OCI-LY1 (cell line): Measurements from ENCODE around the gene SNX24.
"Not testable (repeated sequence)": the region's sequence is repeated elsewhere in the genome, so short reads cannot be mapped to it uniquely, and the experiment has no call there.

Experiments
- H2AFZ ChIP-seq: fragments of 200-600 bp; sonication (generic), shearing (Covaris generic); 2 replicates; pipeline ENCODE4 v1.6.0; 2014; ENCODE audit warnings: antibody characterized with exemption, mild to moderate bottlenecking, low read length
- H3F3A ChIP-seq: fragments of 200-600 bp; sonication (generic), shearing (Covaris generic); 2 replicates; pipeline ENCODE4 v1.6.0; 2014; ENCODE audit warnings: mild to moderate bottlenecking, antibody characterized with exemption, low read length, moderate library complexity; ENCODE audit not compliant: insufficient read depth
- H3K27ac ChIP-seq: fragments of 200-600 bp; sonication (generic); 2 replicates; pipeline ENCODE4 v1.5.1; 2014; ENCODE audit warnings: low read length, mixed run types, mild to moderate bottlenecking, low read depth; ENCODE audit not compliant: poor library complexity, severe bottlenecking
- H3K27me3 ChIP-seq: fragments of 200-600 bp; sonication (generic); 2 replicates; pipeline ENCODE4 v1.6.0; 2014; ENCODE audit warnings: antibody characterized with exemption, mild to moderate bottlenecking, low read length, moderate library complexity; ENCODE audit not compliant: insufficient read depth
- H3K36me3 ChIP-seq: fragments of 200-600 bp; sonication (generic); 2 replicates; pipeline ENCODE4 v1.6.1; 2014; ENCODE audit warnings: mild to moderate bottlenecking, antibody characterized with exemption, low read length, moderate library complexity, mixed read lengths; ENCODE audit not compliant: insufficient read depth
- H3K4me1 ChIP-seq: fragments of 200-600 bp; sonication (generic); 2 replicates; pipeline ENCODE4 v1.5.1; 2014; ENCODE audit warnings: mild to moderate bottlenecking, low read length, moderate library complexity; ENCODE audit not compliant: insufficient read depth, severe bottlenecking
- H3K4me2 ChIP-seq: fragments of 200-600 bp; sonication (generic), shearing (Covaris generic); 2 replicates; pipeline ENCODE4 v1.6.1; 2014; ENCODE audit warnings: low read length
- H3K4me3 ChIP-seq: fragments of 200-600 bp; sonication (generic); 2 replicates; pipeline ENCODE4 v1.5.1; 2014; ENCODE audit warnings: low read length, low read depth, mild to moderate bottlenecking, mixed read lengths; ENCODE audit not compliant: poor library complexity, severe bottlenecking
- H3K79me2 ChIP-seq: fragments of 200-600 bp; shearing (Covaris generic); 2 replicates; pipeline ENCODE4 v1.6.1; 2016; ENCODE audit warnings: mixed run types, low read length, mixed read lengths; ENCODE audit not compliant: insufficient read depth
- H3K9ac ChIP-seq: fragments of 200-600 bp; sonication (generic), shearing (Covaris generic); 2 replicates; pipeline ENCODE4 v1.6.1; 2014; ENCODE audit warnings: mild to moderate bottlenecking, low read length, mixed read lengths
- H3K9me2 ChIP-seq: fragments of 200-600 bp; sonication (generic), shearing (Covaris generic); 2 replicates; pipeline ENCODE4 v1.6.1; 2014; ENCODE audit warnings: low read depth, mild to moderate bottlenecking, low read length, mixed read lengths
- H3K9me3 ChIP-seq: fragments of 200-600 bp; shearing (Covaris generic); 2 replicates; pipeline ENCODE4 v1.6.1; 2014; ENCODE audit warnings: low read length, mixed read lengths
- H4K20me1 ChIP-seq: fragments of 200-600 bp; sonication (generic), shearing (Covaris generic); 2 replicates; pipeline ENCODE4 v1.6.0; 2016; ENCODE audit warnings: mild to moderate bottlenecking, low read length; ENCODE audit not compliant: insufficient read depth
- EZH2 ChIP-seq: fragments of 200-600 bp; sonication (generic), shearing (Covaris generic); IDR thresholded peaks from 2 replicates; pipeline ENCODE4 v1.8.0; 2017; ENCODE audit warnings: borderline replicate concordance, mixed run types, mild to moderate bottlenecking, antibody characterized with exemption, low read length, moderate library complexity, mixed read lengths
- TF ChIP-seq, protein P1 (sequence below): fragments of 200-600 bp; sonication (generic), shearing (Covaris generic); IDR thresholded peaks from 2 replicates; pipeline ENCODE4 v1.5.1; 2017; ENCODE audit warnings: mild to moderate bottlenecking, antibody characterized with exemption, low read length, moderate library complexity, mixed read lengths

The SNX24 gene

DNA sequence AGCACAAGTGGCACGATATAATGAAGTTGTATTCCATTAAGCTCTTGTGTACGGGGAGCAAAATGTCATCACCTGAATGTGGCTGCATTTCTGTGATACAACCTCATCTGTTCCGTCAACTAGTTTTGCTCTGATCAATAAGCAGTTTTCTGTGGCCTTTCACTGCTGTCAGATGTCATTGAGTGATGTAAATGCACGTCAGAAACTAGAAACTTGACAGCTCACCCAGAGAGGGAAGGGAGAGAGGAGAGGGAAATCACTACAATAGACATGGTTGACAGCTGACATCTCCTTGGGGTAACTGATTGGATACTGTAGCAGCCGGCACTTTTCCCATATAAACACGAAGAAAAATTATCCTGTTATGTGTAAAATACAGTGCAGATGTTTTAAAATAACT lies 62.7 kb downstream of the SNX24 start:
- H3K9me3 ChIP-seq: no peaks in the 10 kb centered on the region
- H4K20me1 ChIP-seq: no peaks in the 10 kb centered on the region
- no peak for TF ChIP-seq EZH2
- TF ChIP-seq, protein P1, sequence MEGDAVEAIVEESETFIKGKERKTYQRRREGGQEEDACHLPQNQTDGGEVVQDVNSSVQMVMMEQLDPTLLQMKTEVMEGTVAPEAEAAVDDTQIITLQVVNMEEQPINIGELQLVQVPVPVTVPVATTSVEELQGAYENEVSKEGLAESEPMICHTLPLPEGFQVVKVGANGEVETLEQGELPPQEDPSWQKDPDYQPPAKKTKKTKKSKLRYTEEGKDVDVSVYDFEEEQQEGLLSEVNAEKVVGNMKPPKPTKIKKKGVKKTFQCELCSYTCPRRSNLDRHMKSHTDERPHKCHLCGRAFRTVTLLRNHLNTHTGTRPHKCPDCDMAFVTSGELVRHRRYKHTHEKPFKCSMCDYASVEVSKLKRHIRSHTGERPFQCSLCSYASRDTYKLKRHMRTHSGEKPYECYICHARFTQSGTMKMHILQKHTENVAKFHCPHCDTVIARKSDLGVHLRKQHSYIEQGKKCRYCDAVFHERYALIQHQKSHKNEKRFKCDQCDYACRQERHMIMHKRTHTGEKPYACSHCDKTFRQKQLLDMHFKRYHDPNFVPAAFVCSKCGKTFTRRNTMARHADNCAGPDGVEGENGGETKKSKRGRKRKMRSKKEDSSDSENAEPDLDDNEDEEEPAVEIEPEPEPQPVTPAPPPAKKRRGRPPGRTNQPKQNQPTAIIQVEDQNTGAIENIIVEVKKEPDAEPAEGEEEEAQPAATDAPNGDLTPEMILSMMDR: no peak

DNA sequence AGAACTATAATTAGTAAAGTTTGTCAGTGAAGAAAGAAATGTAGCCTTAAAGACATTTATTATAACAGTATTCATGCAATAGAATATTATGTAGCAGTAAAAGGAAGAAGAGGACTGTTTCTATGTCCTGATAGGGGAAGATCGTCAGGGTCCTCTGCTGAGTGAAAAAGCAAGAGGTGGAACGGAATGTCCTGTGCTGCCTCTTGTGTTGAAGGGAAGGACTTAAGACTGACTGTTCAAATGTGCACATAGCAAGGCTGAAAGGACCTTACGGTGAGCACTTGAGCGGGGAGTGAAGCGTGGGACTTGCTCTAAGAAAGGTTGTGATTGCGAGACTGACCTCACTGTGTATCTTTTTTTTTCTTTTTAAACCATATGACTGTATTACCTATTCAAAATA lies 63.2 kb downstream of the SNX24 start:
- Histone ChIP-seq H2AFZ (no peak overlapping the region), H3F3A (no peaks in the 10 kb centered on the region), H3K4me3 (no peak overlapping the region), H4K20me1 (no peaks in the 10 kb centered on the region), H3K27ac (no peak overlapping the region), H3K36me3 (no peaks in the 10 kb centered on the region), H3K9ac (no peak overlapping the region), H3K79me2 (no peaks in the 10 kb centered on the region), H3K9me3 (no peaks in the 10 kb centered on the region), H3K4me1 (no peaks in the 10 kb centered on the region), H3K9me2 (no peaks in the 10 kb centered on the region), H3K27me3 (no peaks in the 10 kb centered on the region), H3K4me2 (no peak overlapping the region)
- TF ChIP-seq EZH2: no peak
- TF ChIP-seq, protein P1: no peak; the same call in 1 of the 2 replicates

More for the DNA sequence above, 62.7 kb downstream of the SNX24 start:
- Histone ChIP-seq H3K4me1 (no peaks in the 10 kb centered on the region), H3K4me3 (no peak overlapping the region), H3K27ac (no peak overlapping the region), H3K79me2 (no peaks in the 10 kb centered on the region), H3K9me2 (no peaks in the 10 kb centered on the region), H3K36me3 (no peaks in the 10 kb centered on the region), H3K27me3 (no peaks in the 10 kb centered on the region), H3F3A (no peaks in the 10 kb centered on the region), H3K9ac (no peak overlapping the region), H2AFZ (no peak overlapping the region), H3K4me2 (no peak overlapping the region)

DNA sequence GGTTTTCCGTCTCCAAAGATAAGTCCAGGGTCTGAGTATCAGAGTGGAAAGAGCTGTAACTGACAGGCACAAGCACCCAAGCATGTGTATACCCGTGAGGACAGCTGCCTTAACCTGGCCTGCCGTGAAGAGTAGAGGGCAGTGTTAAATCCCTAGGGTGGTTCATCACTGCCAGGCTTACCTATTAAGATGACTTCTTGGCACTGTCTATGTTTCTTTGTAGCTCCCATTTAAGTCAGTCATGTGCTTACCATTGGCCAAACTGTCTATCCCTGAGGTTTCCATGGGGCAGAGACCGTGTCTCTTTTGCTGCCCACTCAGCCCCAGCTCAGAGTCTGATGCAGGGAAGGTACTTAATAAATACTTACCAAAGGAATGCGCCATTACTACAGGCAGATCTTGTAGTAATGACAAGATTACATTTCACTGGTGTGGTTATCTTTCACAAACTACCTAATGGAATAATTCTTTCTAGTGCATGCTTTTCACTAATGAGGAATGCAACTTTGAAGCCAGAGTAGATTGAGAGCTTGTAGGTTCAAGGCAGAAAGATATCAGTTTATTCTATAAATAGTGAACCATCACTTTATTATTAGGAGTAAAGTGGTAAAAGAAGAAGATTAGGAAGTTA lies 64.2 kb downstream of the SNX24 start:
- Histone ChIP-seq H3K36me3 (no peaks in the 10 kb centered on the region), H3K9me2 (no peaks in the 10 kb centered on the region), H3K4me2 (no peak overlapping the region), H3K4me1 (no peaks in the 10 kb centered on the region), H3K27ac (no peak overlapping the region), H3K79me2 (no peaks in the 10 kb centered on the region), H3K9ac (no peak overlapping the region), H3K4me3 (no peak overlapping the region), H3K9me3 (no peaks in the 10 kb centered on the region), H4K20me1 (no peaks in the 10 kb centered on the region), H3K27me3 (no peaks in the 10 kb centered on the region), H2AFZ (no peak overlapping the region), H3F3A (no peaks in the 10 kb centered on the region)
- TF ChIP-seq EZH2: no peak
- TF ChIP-seq, protein P1: no peak

DNA sequence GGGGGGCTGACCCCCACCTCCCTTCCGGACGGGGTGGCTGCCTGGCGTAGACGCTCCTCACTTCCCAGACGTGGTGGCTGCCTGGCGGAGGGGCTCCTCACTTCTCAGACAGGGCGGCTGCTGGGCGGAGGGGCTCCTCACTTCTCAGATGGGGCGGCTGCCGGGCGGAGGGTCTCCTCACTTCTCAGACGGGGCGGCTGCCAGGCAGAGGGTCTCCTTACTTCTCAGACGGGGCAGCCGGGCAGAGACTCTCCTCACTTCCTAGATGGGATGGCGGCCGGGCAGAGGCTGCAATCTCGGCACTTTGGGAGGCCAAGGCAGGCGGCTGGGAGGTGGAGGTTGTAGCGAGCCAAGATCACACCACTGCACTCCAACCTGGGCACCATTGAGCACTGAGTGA lies 68.0 kb downstream of the SNX24 start:
- H3K4me1 ChIP-seq, H3K79me2 ChIP-seq, H3K27me3 ChIP-seq, H3K27ac ChIP-seq, H3K4me2 ChIP-seq, H3K36me3 ChIP-seq, H3K9ac ChIP-seq, H3K4me3 ChIP-seq, H3K9me3 ChIP-seq, H2AFZ ChIP-seq, H3K9me2 ChIP-seq, H3F3A ChIP-seq, H4K20me1 ChIP-seq: not testable (repeated sequence)
